HG02759 (cell line): ENCODE measurements around the gene MYRF.

Experiments used
- ATAC-seq: cut with Tn5 transposase; IDR thresholded peaks from one replicate; pipeline ENCODE4 v1.9.1; 2021; ENCODE audit warnings: mild to moderate bottlenecking, moderate library complexity; ENCODE audit not compliant: unreplicated experiment

The MYRF gene

GRCh38 chr11:61814958-61815789, 62.7 kb downstream of the MYRF start:
- ATAC-seq: peak; percentile 59

GRCh38 chr11:61815790-61816735, 63.6 kb downstream of the MYRF start:
- ATAC-seq: peak; percentile 29

- peak; percentile 63 for ATAC-seq
Measured at GRCh38 chr11:61816736-61817455, 64.5 kb downstream of the MYRF start, which contains the start of gene FADS1. Gene FADS1 (minus strand): TSS chr11:61817003. CDS start chr11:61816929, 74 bp downstream.

- ATAC-seq: no peak
Measured at GRCh38 chr11:61817471-61818202, 65.2 kb downstream of the MYRF start.

- no peak for ATAC-seq
Measured at GRCh38 chr11:61820174-61820573, 67.7 kb downstream of the MYRF start.

- ATAC-seq: peak; percentile 1
Measured at GRCh38 chr11:61826930-61827570, 74.6 kb downstream of the MYRF start.

- ATAC-seq: peak; percentile 75
Measured at GRCh38 chr11:61827571-61828378, 75.3 kb downstream of the MYRF start, which contains the start of gene FADS2. Gene FADS2 (plus strand): TSS chr11:61828300. CDS start chr11:61828391, 91 bp downstream.

GRCh38 chr11:61828379-61828628, 75.9 kb downstream of the MYRF start:
- ATAC-seq: no peak

GRCh38 chr11:61828629-61829407, 76.4 kb downstream of the MYRF start:
- ATAC-seq: no peak

- ATAC-seq: no peak
Measured at GRCh38 chr11:61829806-61830205, 77.4 kb downstream of the MYRF start.

- no peak for ATAC-seq
Measured at GRCh38 chr11:61830237-61831105, 78.0 kb downstream of the MYRF start.

GRCh38 chr11:61832207-61832606, 79.8 kb downstream of the MYRF start:
- ATAC-seq: no peak

- no peak for ATAC-seq
Measured at GRCh38 chr11:61832754-61833153, 80.3 kb downstream of the MYRF start.

- no peak for ATAC-seq
Measured at GRCh38 chr11:61833471-61833870, 81.0 kb downstream of the MYRF start.

GRCh38 chr11:61833926-61834277, 81.5 kb downstream of the MYRF start:
- no peak for ATAC-seq

- ATAC-seq: peak; percentile 97
Measured at GRCh38 chr11:61834278-61835048, 82.0 kb downstream of the MYRF start.

- ATAC-seq: no peak
Measured at GRCh38 chr11:61836193-61836592, 83.8 kb downstream of the MYRF start.
